HG03039 (cell line): Measurements from ENCODE around the gene SMAP2.

Experiments
- ATAC-seq: cut with Tn5 transposase; IDR thresholded peaks from one replicate; pipeline ENCODE4 v1.9.1; 2021; ENCODE audit warnings: mild to moderate bottlenecking, moderate library complexity; ENCODE audit not compliant: unreplicated experiment

The SMAP2 gene

DNA sequence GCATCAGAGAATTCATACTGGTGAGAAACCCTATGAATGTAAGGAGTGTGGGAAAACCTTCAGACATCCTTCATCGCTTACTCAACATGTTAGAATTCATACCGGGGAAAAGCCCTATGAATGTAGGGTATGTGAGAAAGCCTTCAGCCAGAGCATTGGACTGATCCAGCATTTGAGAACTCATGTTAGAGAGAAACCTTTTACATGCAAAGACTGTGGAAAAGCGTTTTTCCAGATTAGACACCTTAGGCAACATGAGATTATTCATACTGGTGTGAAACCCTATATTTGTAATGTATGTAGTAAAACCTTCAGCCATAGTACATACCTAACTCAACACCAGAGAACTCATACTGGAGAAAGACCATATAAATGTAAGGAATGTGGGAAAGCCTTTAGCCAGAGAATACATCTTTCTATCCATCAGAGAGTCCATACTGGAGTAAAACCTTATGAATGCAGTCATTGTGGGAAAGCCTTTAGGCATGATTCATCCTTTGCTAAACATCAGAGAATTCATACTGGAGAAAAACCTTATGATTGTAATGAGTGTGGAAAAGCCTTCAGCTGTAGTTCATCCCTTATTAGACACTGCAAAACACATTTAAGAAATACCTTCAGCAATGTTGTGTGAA is 89.5 kb downstream of the SMAP2 start:
- no peak for ATAC-seq

- ATAC-seq = no peak
These were observed 95.8 kb downstream of the SMAP2 start for GRCh38 chr1:40469327-40469726.
